ENCODE measurements around the gene PALLD. TPM values are rescaled to one million over a fixed set of nuclear protein-coding genes. Genes with fewer than 3 reads are reported as not detected.

Gene PALLD
- total and polyA plus RNA-seq, 2 experiments from 2014 or later: 17.9 to 30.5 TPM

GRCh38 chr4:168643111-168643795 is 146.4 kb downstream of the PALLD start:
- H3K4me1 ChIP-seq (ENCODE audit: insufficient read depth): peaks cover 11% of the 10 kb centered on the region
- H3K27me3 ChIP-seq (replicated peaks; ENCODE audit: insufficient read depth): no peaks in the 10 kb centered on the region
- no peaks in the 10 kb centered on the region for H3K79me2 ChIP-seq (ENCODE audit: insufficient read depth)
- H3K9me2 ChIP-seq (ENCODE audit: insufficient read depth): no peaks in the 10 kb centered on the region
- H3K9ac ChIP-seq: no peak overlapping the region
- 15 to 18% methylated on average over 5 of the region's 5 CpGs for WGBS, 2 experiments (ENCODE audit: low coverage in 1 of 2, low lambda C conversion rate in 2 of 2, missing lambda C conversion rate in 2 of 2)
- no peak overlapping the region for H3K27ac ChIP-seq
- H3K4me3 ChIP-seq: 0 out of 2 replicates have a peak overlapping the region, but pooled peaks have one; percentile 1
- H3K9me3 ChIP-seq (ENCODE audit: low read depth): no peaks in the 10 kb centered on the region
- in situ Hi-C loops (cut with MboI): no loop called here
- no peaks in the 10 kb centered on the region for H4K20me1 ChIP-seq (ENCODE audit: insufficient read depth)
- peak; percentile 40 for DNase-seq
- no peaks in the 10 kb centered on the region for H3K36me3 ChIP-seq (ENCODE audit: low read depth)
- H3F3A ChIP-seq (ENCODE audit: insufficient read depth): peaks cover 5% of the 10 kb centered on the region
- no peak for TF ChIP-seq EZH2 (IDR thresholded peaks at IDR 0.05; ENCODE audit: insufficient read depth, poor library complexity, severe bottlenecking)
- TF ChIP-seq EZH2phosphoT487 (IDR thresholded peaks at IDR 0.05; ENCODE audit: insufficient read depth, low read depth): no peak
- H3K4me2 ChIP-seq (ENCODE audit: unreplicated experiment): peak overlapping the region; percentile 26
- no peak overlapping the region for H2AFZ ChIP-seq

DNA sequence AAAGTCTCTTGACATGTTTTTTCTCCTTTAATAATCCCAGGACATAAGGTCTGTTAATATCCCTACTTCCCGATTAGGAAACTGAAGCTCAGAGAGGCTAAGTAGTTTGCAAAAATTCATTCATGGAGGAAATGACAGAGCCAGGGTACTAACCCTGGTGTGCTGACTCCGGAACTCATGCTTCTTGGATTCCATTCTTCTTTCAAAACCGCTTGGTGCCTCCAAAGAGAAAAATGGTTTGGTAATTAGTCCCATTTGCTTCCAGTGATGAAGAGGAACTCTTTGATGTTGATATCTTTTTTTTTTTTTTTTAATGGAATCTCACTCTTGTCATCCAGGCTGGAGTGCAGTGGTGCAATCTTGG is 146.9 kb downstream of the PALLD start:
- Histone ChIP-seq H3K4me2 (ENCODE audit: unreplicated experiment) (no peak overlapping the region), H3K9me2 (ENCODE audit: insufficient read depth) (no peaks in the 10 kb centered on the region), H2AFZ (no peak overlapping the region), H3K79me2 (ENCODE audit: insufficient read depth) (no peaks in the 10 kb centered on the region), H4K20me1 (ENCODE audit: insufficient read depth) (no peaks in the 10 kb centered on the region), H3K4me1 (ENCODE audit: insufficient read depth) (peaks cover 14% of the 10 kb centered on the region), H3K9me3 (ENCODE audit: low read depth) (no peaks in the 10 kb centered on the region), H3K9ac (no peak overlapping the region), H3K27me3 (replicated peaks; ENCODE audit: insufficient read depth) (no peaks in the 10 kb centered on the region), H3F3A (ENCODE audit: insufficient read depth) (peaks cover 5% of the 10 kb centered on the region; the same call in 1 of the 2 replicates), H3K27ac (no peak overlapping the region), H3K36me3 (ENCODE audit: low read depth) (no peaks in the 10 kb centered on the region), H3K4me3 (no peak overlapping the region)
- no peak for DNase-seq
- TF ChIP-seq EZH2phosphoT487 (IDR thresholded peaks at IDR 0.05; ENCODE audit: insufficient read depth, low read depth): no peak
- TF ChIP-seq EZH2 (IDR thresholded peaks at IDR 0.05; ENCODE audit: insufficient read depth, poor library complexity, severe bottlenecking): no peak
- in situ Hi-C loops (cut with MboI): no loop called here
- 71 to 75% methylated on average over 3 of the region's 3 CpGs for WGBS, 2 experiments (ENCODE audit: low coverage in 1 of 2, low lambda C conversion rate in 2 of 2, missing lambda C conversion rate in 2 of 2)

GRCh38 chr4:168646001-168646768 is 149.3 kb downstream of the PALLD start:
- no peak overlapping the region for H3K27ac ChIP-seq
- no peak overlapping the region for H3K9ac ChIP-seq
- no peaks in the 10 kb centered on the region for H3K79me2 ChIP-seq (ENCODE audit: insufficient read depth)

GRCh38 chr4:168647646-168648375 is 151.0 kb downstream of the PALLD start:
- DNase-seq: no peak
- H3K27me3 ChIP-seq (replicated peaks; ENCODE audit: insufficient read depth): no peaks in the 10 kb centered on the region
- TF ChIP-seq EZH2phosphoT487 (IDR thresholded peaks at IDR 0.05; ENCODE audit: insufficient read depth, low read depth): no peak
- no peak for TF ChIP-seq EZH2 (IDR thresholded peaks at IDR 0.05; ENCODE audit: insufficient read depth, poor library complexity, severe bottlenecking)
- no peak overlapping the region for H3K4me3 ChIP-seq
- H2AFZ ChIP-seq: no peak overlapping the region
- WGBS, 2 experiments (ENCODE audit: low coverage in 1 of 2, low lambda C conversion rate in 2 of 2, missing lambda C conversion rate in 2 of 2): 81 to 82% methylated on average over 8 of the region's 8 CpGs
- H3K4me2 ChIP-seq (ENCODE audit: unreplicated experiment): no peak overlapping the region
- no peaks in the 10 kb centered on the region for H4K20me1 ChIP-seq (ENCODE audit: insufficient read depth)
- H3K9ac ChIP-seq: no peak overlapping the region
- no peaks in the 10 kb centered on the region for H3K36me3 ChIP-seq (ENCODE audit: low read depth)
- H3K79me2 ChIP-seq (ENCODE audit: insufficient read depth): no peaks in the 10 kb centered on the region
- H3K27ac ChIP-seq: no peak overlapping the region
- no peaks in the 10 kb centered on the region for H3K9me3 ChIP-seq (ENCODE audit: low read depth)
- H3K9me2 ChIP-seq (ENCODE audit: insufficient read depth): no peaks in the 10 kb centered on the region
- H3K4me1 ChIP-seq (ENCODE audit: insufficient read depth): peaks cover 18% of the 10 kb centered on the region
- peaks cover 12% of the 10 kb centered on the region; the same call in 1 of the 2 replicates for H3F3A ChIP-seq (ENCODE audit: insufficient read depth)
- in situ Hi-C loops (cut with MboI): no loop called here

More at GRCh38 chr4:168646001-168646768, 149.3 kb downstream of the PALLD start:
- Histone ChIP-seq H3K4me2 (ENCODE audit: unreplicated experiment) (no peak overlapping the region), H3K27me3 (replicated peaks; ENCODE audit: insufficient read depth) (no peaks in the 10 kb centered on the region), H3K4me1 (ENCODE audit: insufficient read depth) (peaks cover 18% of the 10 kb centered on the region), H3K4me3 (no peak overlapping the region), H3K36me3 (ENCODE audit: low read depth) (no peaks in the 10 kb centered on the region), H3K9me3 (ENCODE audit: low read depth) (no peaks in the 10 kb centered on the region), H3K9me2 (ENCODE audit: insufficient read depth) (no peaks in the 10 kb centered on the region), H3F3A (ENCODE audit: insufficient read depth) (peaks cover 12% of the 10 kb centered on the region; the same call in 1 of the 2 replicates), H2AFZ (no peak overlapping the region), H4K20me1 (ENCODE audit: insufficient read depth) (no peaks in the 10 kb centered on the region)
- in situ Hi-C loops (cut with MboI): no loop called here
- TF ChIP-seq EZH2phosphoT487 (IDR thresholded peaks at IDR 0.05; ENCODE audit: insufficient read depth, low read depth): no peak
- TF ChIP-seq EZH2 (IDR thresholded peaks at IDR 0.05; ENCODE audit: insufficient read depth, poor library complexity, severe bottlenecking): no peak
- no peak for DNase-seq
- whole genome bisulfite sequencing, 2 experiments (ENCODE audit: low coverage in 1 of 2, low lambda C conversion rate in 2 of 2, missing lambda C conversion rate in 2 of 2): 56 to 70% methylated on average over 7 of the region's 7 CpGs

Measured in GM23248 (cell line).